Measurements from ENCODE around the gene SLC39A11. TPM values are rescaled to one million over a fixed set of nuclear protein-coding genes. Genes with fewer than 3 reads are reported as not detected.

The SLC39A11 gene
- total and polyA plus RNA-seq, 5 donors from 2014 or later = 9.3 to 32.2 (median 11.9) TPM

- Mint-ChIP-seq H3K4me1 (no peaks in the 10 kb centered on the region), H3K27me3 (no peaks in the 10 kb centered on the region), H3K4me3 (no peak overlapping the region), H3K27ac (no peak overlapping the region), H3K9me3 (no peaks in the 10 kb centered on the region), H3K36me3 (peaks cover 21% of the 10 kb centered on the region)
- DNase-seq = no peak
- ATAC-seq (ENCODE audit: low read depth in 2 of 2) = no peak
- H3K27me3 ChIP-seq (ENCODE audit: control insufficient read depth, insufficient read depth, low read length) = no peaks in the 10 kb centered on the region
- no peaks in the 10 kb centered on the region for H3K4me1 ChIP-seq (ENCODE audit: control insufficient read depth, insufficient read depth, low read length, poor library complexity, severe bottlenecking)
- H3K36me3 ChIP-seq (ENCODE audit: control insufficient read depth, insufficient read depth, low read length) = peaks cover 8% of the 10 kb centered on the region
- no peaks in the 10 kb centered on the region for H3K9me3 ChIP-seq (ENCODE audit: control insufficient read depth in 2 of 2, low read length in 2 of 2)
- no peak overlapping the region for H3K4me3 ChIP-seq (ENCODE audit: low read depth, low read length)
- no peak overlapping the region for H3K27ac ChIP-seq (ENCODE audit: insufficient read depth, low read length, poor library complexity, severe bottlenecking)
Observed at GRCh38 chr17:72734613-72735012, 357.9 kb downstream of the SLC39A11 start.

DNA sequence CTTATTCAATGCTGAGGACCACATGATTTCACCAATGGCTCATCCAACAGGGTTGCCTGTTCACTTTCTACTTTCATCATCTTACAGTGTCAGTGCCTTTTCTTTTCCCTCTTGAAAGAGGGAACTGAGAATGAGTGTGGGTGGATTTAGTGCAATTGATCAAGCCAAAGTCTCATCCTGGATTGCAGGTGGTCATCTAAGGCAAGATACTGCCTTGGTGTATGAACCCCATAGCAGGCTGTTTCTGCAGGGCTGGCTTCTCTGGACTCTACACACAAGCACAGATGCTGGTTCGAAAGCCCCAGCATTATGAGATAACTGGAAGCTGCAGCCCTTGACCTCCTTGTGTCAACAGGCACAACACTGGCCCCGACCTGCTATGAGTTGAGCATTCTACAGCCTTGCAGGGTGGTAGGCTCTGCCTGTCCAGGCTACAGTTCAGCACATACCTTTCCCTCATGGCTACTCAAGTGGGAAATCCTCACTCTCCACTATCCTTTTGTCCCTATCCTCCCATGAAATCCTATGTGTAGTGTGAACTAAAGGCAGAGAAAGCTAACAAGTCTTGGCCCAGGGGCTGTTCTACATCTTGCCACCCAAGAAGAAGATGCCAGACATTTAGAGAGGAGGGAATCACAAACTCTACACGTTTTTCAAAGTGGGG, 358.7 kb downstream of the SLC39A11 start:
- no peak for DNase-seq
- H3K9me3 ChIP-seq (ENCODE audit: control insufficient read depth in 2 of 2, low read length in 2 of 2) = no peaks in the 10 kb centered on the region
- H3K4me3 ChIP-seq (ENCODE audit: low read depth, low read length) = no peak overlapping the region
- Mint-ChIP-seq H3K27me3 (no peaks in the 10 kb centered on the region), H3K27ac (no peak overlapping the region), H3K4me3 (no peak overlapping the region), H3K36me3 (peaks cover 20% of the 10 kb centered on the region), H3K9me3 (no peaks in the 10 kb centered on the region), H3K4me1 (no peaks in the 10 kb centered on the region)
- H3K4me1 ChIP-seq (ENCODE audit: control insufficient read depth, insufficient read depth, low read length, poor library complexity, severe bottlenecking) = no peaks in the 10 kb centered on the region
- H3K27me3 ChIP-seq (ENCODE audit: control insufficient read depth, insufficient read depth, low read length) = no peaks in the 10 kb centered on the region
- H3K27ac ChIP-seq (ENCODE audit: insufficient read depth, low read length, poor library complexity, severe bottlenecking) = no peak overlapping the region
- no peak for ATAC-seq (ENCODE audit: low read depth in 2 of 2)
- H3K36me3 ChIP-seq (ENCODE audit: control insufficient read depth, insufficient read depth, low read length) = peaks cover 8% of the 10 kb centered on the region

GRCh38 chr17:72732893-72733618, 359.4 kb downstream of the SLC39A11 start:
- H3K4me1 Mint-ChIP-seq = peaks cover 0 to 4% (median under 1%) of the 10 kb centered on the region in 4 donors
- no peaks in the 10 kb centered on the region for H3K9me3 Mint-ChIP-seq
- Histone ChIP-seq H3K9me3 (ENCODE audit: control insufficient read depth in 2 of 2, low read length in 2 of 2) (no peaks in the 10 kb centered on the region), H3K36me3 (ENCODE audit: control insufficient read depth, insufficient read depth, low read length) (peaks cover 8% of the 10 kb centered on the region), H3K27me3 (ENCODE audit: control insufficient read depth, insufficient read depth, low read length) (no peaks in the 10 kb centered on the region), H3K4me3 (ENCODE audit: low read depth, low read length) (no peak overlapping the region), H3K27ac (ENCODE audit: insufficient read depth, low read length, poor library complexity, severe bottlenecking) (no peak overlapping the region), H3K4me1 (ENCODE audit: control insufficient read depth, insufficient read depth, low read length, poor library complexity, severe bottlenecking) (peaks cover under 1% of the 10 kb centered on the region)
- ATAC-seq (ENCODE audit: low read depth in 2 of 2) = no peak
- peak overlapping the region in 1 of 3 donors; percentile 33 for H3K27ac Mint-ChIP-seq
- no peaks in the 10 kb centered on the region for H3K27me3 Mint-ChIP-seq
- H3K4me3 Mint-ChIP-seq = no peak overlapping the region
- no peak for DNase-seq
- H3K36me3 Mint-ChIP-seq = peaks cover 14% of the 10 kb centered on the region

- Mint-ChIP-seq H3K36me3 (no peaks in the 10 kb centered on the region), H3K4me3 (no peak overlapping the region), H3K27me3 (no peaks in the 10 kb centered on the region), H3K27ac (peak overlapping the region in 1 of 3 donors; percentile 50), H3K9me3 (no peaks in the 10 kb centered on the region), H3K4me1 (peaks cover 11 to 32% (median 23%) of the 10 kb centered on the region in 4 donors)
- Histone ChIP-seq H3K36me3 (ENCODE audit: control insufficient read depth, insufficient read depth, low read length) (no peaks in the 10 kb centered on the region), H3K4me3 (ENCODE audit: low read depth, low read length) (no peak overlapping the region), H3K27me3 (ENCODE audit: control insufficient read depth, insufficient read depth, low read length) (no peaks in the 10 kb centered on the region), H3K27ac (ENCODE audit: insufficient read depth, low read length, poor library complexity, severe bottlenecking) (no peak overlapping the region), H3K9me3 (ENCODE audit: control insufficient read depth in 2 of 2, low read length in 2 of 2) (no peaks in the 10 kb centered on the region), H3K4me1 (ENCODE audit: control insufficient read depth, insufficient read depth, low read length, poor library complexity, severe bottlenecking) (peaks cover 26% of the 10 kb centered on the region)
- ATAC-seq (ENCODE audit: low read depth in 2 of 2) = no peak
- no peak for DNase-seq
Observed at GRCh38 chr17:72730077-72730476, 362.4 kb downstream of the SLC39A11 start.

DNA sequence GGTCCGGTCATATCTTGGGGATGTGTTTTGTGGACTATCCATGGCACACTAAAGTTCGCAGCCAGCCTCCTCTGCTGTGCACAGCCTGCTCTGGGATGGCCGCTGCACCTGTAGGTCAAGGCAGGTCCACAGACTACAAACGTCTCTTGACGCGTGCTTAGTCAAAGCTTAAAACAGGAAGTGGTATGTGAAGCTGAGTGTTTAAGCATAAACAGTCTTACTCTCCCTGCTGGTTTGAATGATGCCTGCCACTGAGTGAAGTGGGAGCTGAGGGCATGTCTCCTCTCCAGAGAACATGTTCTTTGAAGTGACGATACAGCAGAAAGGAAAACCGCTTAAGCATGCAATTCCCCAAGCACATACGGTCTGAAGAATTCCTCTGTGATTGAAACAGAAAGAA, 365.6 kb downstream of the SLC39A11 start:
- no peaks in the 10 kb centered on the region for H3K27me3 ChIP-seq (ENCODE audit: control insufficient read depth, insufficient read depth, low read length)
- H3K4me1 ChIP-seq (ENCODE audit: control insufficient read depth, insufficient read depth, low read length, poor library complexity, severe bottlenecking) = peaks cover 26% of the 10 kb centered on the region
- H3K36me3 ChIP-seq (ENCODE audit: control insufficient read depth, insufficient read depth, low read length) = no peaks in the 10 kb centered on the region
- H3K36me3 Mint-ChIP-seq = peaks cover 4% of the 10 kb centered on the region
- DNase-seq (peak; percentile 1 to 83 (median 42)), ATAC-seq (ENCODE audit: low read depth in 2 of 2) (peak; percentile 84 to 88)
- peak overlapping the region; percentile 86 to 99 (median 95) for H3K27ac Mint-ChIP-seq
- no peaks in the 10 kb centered on the region for H3K27me3 Mint-ChIP-seq
- H3K27ac ChIP-seq (ENCODE audit: insufficient read depth, low read length, poor library complexity, severe bottlenecking) = peak overlapping the region; percentile 61
- H3K9me3 ChIP-seq (ENCODE audit: control insufficient read depth in 2 of 2, low read length in 2 of 2) = no peaks in the 10 kb centered on the region
- peaks cover 11 to 32% (median 23%) of the 10 kb centered on the region in 4 donors for H3K4me1 Mint-ChIP-seq
- peak overlapping the region; percentile 14 to 88 (median 84) for H3K4me3 Mint-ChIP-seq
- peak overlapping the region; percentile 85 for H3K4me3 ChIP-seq (ENCODE audit: low read depth, low read length)
- H3K9me3 Mint-ChIP-seq = no peaks in the 10 kb centered on the region

- Mint-ChIP-seq H3K27me3 (no peaks in the 10 kb centered on the region), H3K4me3 (peak overlapping the region in 3 of 4 donors; percentile 13 to 91 (median 28)), H3K36me3 (peaks cover 5% of the 10 kb centered on the region), H3K4me1 (peaks cover 11 to 34% (median 24%) of the 10 kb centered on the region in 4 donors), H3K9me3 (no peaks in the 10 kb centered on the region), H3K27ac (peak overlapping the region; percentile 64 to 99 (median 91))
- peak overlapping the region; percentile 15 for H3K27ac ChIP-seq (ENCODE audit: insufficient read depth, low read length, poor library complexity, severe bottlenecking)
- peak; percentile 11 to 61 (median 21) for DNase-seq
- H3K4me1 ChIP-seq (ENCODE audit: control insufficient read depth, insufficient read depth, low read length, poor library complexity, severe bottlenecking) = peaks cover 26% of the 10 kb centered on the region
- H3K36me3 ChIP-seq (ENCODE audit: control insufficient read depth, insufficient read depth, low read length) = no peaks in the 10 kb centered on the region
- no peak overlapping the region for H3K4me3 ChIP-seq (ENCODE audit: low read depth, low read length)
- ATAC-seq (ENCODE audit: low read depth in 2 of 2) = no peak
- no peaks in the 10 kb centered on the region for H3K9me3 ChIP-seq (ENCODE audit: control insufficient read depth in 2 of 2, low read length in 2 of 2)
- no peaks in the 10 kb centered on the region for H3K27me3 ChIP-seq (ENCODE audit: control insufficient read depth, insufficient read depth, low read length)
Observed at GRCh38 chr17:72725433-72726068, 366.9 kb downstream of the SLC39A11 start.

DNA sequence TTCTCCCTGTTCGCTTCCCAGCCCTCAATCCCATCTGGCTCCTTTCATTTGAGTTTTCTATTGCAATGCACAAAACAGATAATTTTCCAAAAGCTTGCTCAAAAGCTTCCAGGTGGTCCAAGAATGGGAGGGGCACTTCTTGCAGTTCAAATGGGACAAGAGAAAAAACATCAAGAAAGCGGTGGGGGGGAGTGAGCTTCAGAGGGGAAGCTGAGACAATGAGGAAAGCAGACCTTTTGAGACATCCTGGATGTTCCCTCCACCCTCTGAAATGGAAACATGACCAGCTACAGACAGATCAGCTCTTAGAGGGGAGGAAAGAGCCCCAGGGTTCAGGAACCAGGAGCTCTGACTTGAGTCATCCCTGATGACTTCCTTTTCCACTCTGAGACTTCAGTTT, 368.2 kb downstream of the SLC39A11 start:
- no peak overlapping the region for H3K27ac Mint-ChIP-seq

More for the DNA sequence above, 368.2 kb downstream of the SLC39A11 start:
- no peaks in the 10 kb centered on the region for H3K27me3 ChIP-seq (ENCODE audit: control insufficient read depth, insufficient read depth, low read length)
- no peak overlapping the region for H3K4me3 Mint-ChIP-seq
- H3K9me3 Mint-ChIP-seq = no peaks in the 10 kb centered on the region
- H3K27me3 Mint-ChIP-seq = no peaks in the 10 kb centered on the region
- peaks cover 11 to 47% (median 36%) of the 10 kb centered on the region in 4 donors for H3K4me1 Mint-ChIP-seq
- no peak overlapping the region for H3K4me3 ChIP-seq (ENCODE audit: low read depth, low read length)
- no peaks in the 10 kb centered on the region for H3K9me3 ChIP-seq (ENCODE audit: control insufficient read depth in 2 of 2, low read length in 2 of 2)
- DNase-seq (no peak), ATAC-seq (ENCODE audit: low read depth in 2 of 2) (no peak)
- no peak overlapping the region for H3K27ac ChIP-seq (ENCODE audit: insufficient read depth, low read length, poor library complexity, severe bottlenecking)
- peaks cover 38% of the 10 kb centered on the region for H3K4me1 ChIP-seq (ENCODE audit: control insufficient read depth, insufficient read depth, low read length, poor library complexity, severe bottlenecking)
- H3K36me3 Mint-ChIP-seq = peaks cover 5% of the 10 kb centered on the region
- no peaks in the 10 kb centered on the region for H3K36me3 ChIP-seq (ENCODE audit: control insufficient read depth, insufficient read depth, low read length)

Data from CD4-positive, CD25-positive, alpha-beta regulatory T cell (primary cell).